PC-9 (cell line): ENCODE data around the gene RBM26. TPM values are rescaled to one million over a fixed set of nuclear protein-coding genes. Genes with fewer than 3 reads are reported as not detected.

Experiments
- BruUV-seq: library from RNA; stranded (reverse); fragments of 400-500 nt; replicated peaks from 2 replicates; lab custom pipeline; 2021; lab: Mats Ljungman, UMichigan
- CTCF ChIA-PET: fragments of 300-600 bp; sonication (Branson Sonifier 250); formaldehyde crosslinking; loops from one replicate; lab custom pipeline; 2022; ENCODE audit warnings: antibody characterized with exemption; lab: Charles Lee
- POLR2A ChIA-PET: fragments of 300-600 bp; sonication (Branson Sonifier 250); formaldehyde crosslinking; loops from one replicate; lab custom pipeline; 2022; ENCODE audit warnings: antibody characterized with exemption; ENCODE audit not compliant: unreplicated experiment; lab: Charles Lee
- DNase-seq, 2 experiments: peaks; one replicate each; pipeline versions ENCODE4 v3.0.0 to v3.0.0-alpha.2; 2015 to 2022; ENCODE audit warnings: mixed read lengths in 1 of 2
- H2AFZ ChIP-seq: fragments of 200-600 bp; sonication (generic); 2 replicates; pipeline ENCODE4 v1.8.1; 2017; ENCODE audit warnings: antibody characterized with exemption
- H3F3A ChIP-seq: fragments of 200-600 bp; sonication (generic); 2 replicates; pipeline ENCODE4 v1.8.1; 2017; ENCODE audit warnings: antibody characterized with exemption, mild to moderate bottlenecking, low read depth; ENCODE audit not compliant: insufficient read depth
- H3K27ac ChIP-seq: fragments of 200-600 bp; sonication (generic); 2 replicates; pipeline ENCODE4 v1.6.1; 2016; ENCODE audit warnings: mixed run types
- H3K27me3 ChIP-seq: fragments of 200-600 bp; sonication (generic); 2 replicates; pipeline ENCODE4 v1.6.1; 2016; ENCODE audit warnings: low read depth, mixed run types; ENCODE audit not compliant: insufficient read depth
- H3K36me3 ChIP-seq: fragments of 200-600 bp; sonication (generic); 2 replicates; pipeline ENCODE4 v1.6.1; 2016; ENCODE audit warnings: low read depth, mixed run types
- H3K4me1 ChIP-seq: fragments of 200-600 bp; sonication (generic); replicated peaks from 2 replicates; pipeline ENCODE4 v1.6.1; 2016; ENCODE audit warnings: mixed run types; ENCODE audit not compliant: insufficient read depth
- H3K4me2 ChIP-seq: fragments of 200-600 bp; sonication (generic); 2 replicates; pipeline ENCODE4 v1.6.1; 2017; ENCODE audit warnings: mixed run types
- H3K4me3 ChIP-seq: fragments of 200-600 bp; sonication (generic); 2 replicates; pipeline ENCODE4 v1.6.1; 2016; ENCODE audit warnings: mixed run types
- H3K79me2 ChIP-seq: fragments of 200-600 bp; sonication (generic); 2 replicates; pipeline ENCODE4 v1.6.1; 2017; ENCODE audit warnings: low read depth, mixed run types
- H3K9me2 ChIP-seq: fragments of 200-600 bp; sonication (generic); 2 replicates; pipeline ENCODE4 v1.8.1; 2017; ENCODE audit warnings: mild to moderate bottlenecking; ENCODE audit not compliant: insufficient read depth
- H3K9me3 ChIP-seq: fragments of 200-600 bp; sonication (generic); 2 replicates; pipeline ENCODE4 v1.8.1; 2016; ENCODE audit warnings: low read depth; ENCODE audit not compliant: insufficient read depth
- H4K20me1 ChIP-seq: fragments of 200-600 bp; sonication (generic); 2 replicates; pipeline ENCODE4 v1.8.1; 2017; ENCODE audit not compliant: insufficient read depth
- EZH2 ChIP-seq: fragments of 200-600 bp; sonication (generic); IDR thresholded peaks from 2 replicates; pipeline ENCODE4 v1.8.0; 2017; ENCODE audit warnings: antibody characterized with exemption, low read depth
- intact Hi-C: fragments of 100-400 bp; cut with micrococcal nuclease; formaldehyde crosslinking; loops from one replicate; pipeline ENCODE4 v1.10.0; 2022; ENCODE audit not compliant: unreplicated experiment
- total RNA-seq: library from RNA; stranded (reverse); gene quantifications from 2 replicates; pipeline ENCODE4 v1.2.3, GENCODE V29; 2021
- TF ChIP-seq, protein P1 (sequence below): fragments of 200-600 bp; sonication (generic); conservative IDR thresholded peaks from 2 replicates; pipeline ENCODE4 v1.6.1; 2017; ENCODE audit warnings: mixed run types, antibody characterized with exemption, mild to moderate bottlenecking, moderate library complexity

RBM26 gene
- total RNA-seq, 1 experiment from 2014 or later, result 40.4 TPM

DNA sequence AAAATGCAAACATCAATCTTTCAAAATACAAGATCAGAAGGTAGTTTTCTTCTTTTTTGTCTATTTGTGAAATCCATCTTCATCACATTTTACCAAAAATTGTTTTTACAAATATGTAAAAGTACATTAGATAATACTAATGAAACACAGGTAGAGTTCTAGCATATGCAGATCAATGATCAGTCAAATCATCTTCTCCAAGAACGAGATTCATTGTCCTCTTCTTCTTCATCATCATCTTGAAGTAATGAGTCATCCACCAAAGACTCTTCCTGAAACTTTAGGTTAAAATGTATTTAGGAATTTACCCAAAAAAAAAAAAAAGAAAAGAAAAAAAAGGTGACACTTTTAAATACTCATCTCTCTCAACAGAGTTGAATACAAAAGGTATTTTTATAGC lies 85.6 kb downstream of the RBM26 start:
- Histone ChIP-seq H3K27ac (no peak overlapping the region), H3K4me3 (no peak overlapping the region), H3K4me1 (no peaks in the 10 kb centered on the region), H2AFZ (no peak overlapping the region), H3K9me2 (no peaks in the 10 kb centered on the region), H3K27me3 (no peaks in the 10 kb centered on the region), H3K79me2 (no peaks in the 10 kb centered on the region), H4K20me1 (no peaks in the 10 kb centered on the region; the same call in none of the 2 replicates), H3K9me3 (no peaks in the 10 kb centered on the region), H3K4me2 (no peak overlapping the region), H3K36me3 (peaks cover 50% of the 10 kb centered on the region), H3F3A (peaks cover 13% of the 10 kb centered on the region)
- no peak for DNase-seq
- TF ChIP-seq EZH2, result no peak
- TF ChIP-seq, protein P1, sequence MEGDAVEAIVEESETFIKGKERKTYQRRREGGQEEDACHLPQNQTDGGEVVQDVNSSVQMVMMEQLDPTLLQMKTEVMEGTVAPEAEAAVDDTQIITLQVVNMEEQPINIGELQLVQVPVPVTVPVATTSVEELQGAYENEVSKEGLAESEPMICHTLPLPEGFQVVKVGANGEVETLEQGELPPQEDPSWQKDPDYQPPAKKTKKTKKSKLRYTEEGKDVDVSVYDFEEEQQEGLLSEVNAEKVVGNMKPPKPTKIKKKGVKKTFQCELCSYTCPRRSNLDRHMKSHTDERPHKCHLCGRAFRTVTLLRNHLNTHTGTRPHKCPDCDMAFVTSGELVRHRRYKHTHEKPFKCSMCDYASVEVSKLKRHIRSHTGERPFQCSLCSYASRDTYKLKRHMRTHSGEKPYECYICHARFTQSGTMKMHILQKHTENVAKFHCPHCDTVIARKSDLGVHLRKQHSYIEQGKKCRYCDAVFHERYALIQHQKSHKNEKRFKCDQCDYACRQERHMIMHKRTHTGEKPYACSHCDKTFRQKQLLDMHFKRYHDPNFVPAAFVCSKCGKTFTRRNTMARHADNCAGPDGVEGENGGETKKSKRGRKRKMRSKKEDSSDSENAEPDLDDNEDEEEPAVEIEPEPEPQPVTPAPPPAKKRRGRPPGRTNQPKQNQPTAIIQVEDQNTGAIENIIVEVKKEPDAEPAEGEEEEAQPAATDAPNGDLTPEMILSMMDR, result no peak
- intact Hi-C loops, result loop anchor here (10.0 kb wide), 1 partner anchor 1186 kb away; no protein-coding TSS in a partner anchor
- CTCF ChIA-PET, result no interaction called here
- POLR2A ChIA-PET, result interaction anchor here (0.6 kb wide), 1 partner anchor 19 kb away, joined by 7 read pairs; no protein-coding TSS in a partner anchor
- no TSS peak for BruUV-seq

DNA sequence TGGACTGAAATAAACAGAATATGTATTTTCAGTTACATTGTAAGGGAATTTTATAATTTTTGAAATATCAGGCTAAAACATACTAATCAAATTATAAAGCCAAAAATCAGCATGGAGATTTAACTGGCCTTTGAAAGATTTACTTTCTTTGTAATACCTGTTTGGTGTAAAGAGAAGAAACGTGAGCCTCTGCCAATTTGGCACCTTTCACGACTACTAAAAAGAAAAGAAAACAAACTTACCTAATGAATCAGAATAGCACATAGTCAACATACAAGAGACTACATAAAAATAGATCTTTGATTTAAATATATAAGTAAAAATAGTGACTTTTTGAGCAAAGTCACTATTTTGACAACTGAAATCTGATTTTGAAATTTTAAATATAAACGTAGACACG lies 87.4 kb downstream of the RBM26 start:
- H3F3A ChIP-seq, result peaks cover 7% of the 10 kb centered on the region
- POLR2A ChIA-PET, result no interaction called here

DNA sequence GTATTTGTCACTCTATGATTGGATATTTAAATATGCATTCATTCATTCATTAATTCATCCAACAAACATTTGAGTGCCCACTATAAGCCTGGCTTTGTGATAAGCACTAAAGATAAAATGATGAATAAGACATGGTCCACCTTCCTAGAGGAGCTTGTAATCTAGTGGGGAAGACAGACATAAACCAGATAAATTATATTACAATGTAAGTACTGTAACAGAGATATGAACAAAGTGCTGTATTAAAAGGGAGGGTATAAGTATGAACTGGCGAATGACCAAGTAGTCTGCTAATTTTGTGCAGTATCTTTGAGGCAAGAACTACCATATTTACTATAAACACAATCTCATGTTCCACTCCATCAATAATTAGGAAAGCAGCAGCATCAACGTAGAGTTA lies 88.2 kb downstream of the RBM26 start:
- no peak for DNase-seq
- intact Hi-C loops, result no loop called here
- TF ChIP-seq, protein P1, result no peak
- no peak for TF ChIP-seq EZH2
- Histone ChIP-seq H3K9me2 (no peaks in the 10 kb centered on the region), H3K9me3 (no peaks in the 10 kb centered on the region), H3K4me3 (no peak overlapping the region), H3K27me3 (no peaks in the 10 kb centered on the region), H3K36me3 (peaks cover 34% of the 10 kb centered on the region; the same call in 1 of the 2 replicates), H3K4me2 (no peak overlapping the region), H3K79me2 (no peaks in the 10 kb centered on the region), H4K20me1 (no peaks in the 10 kb centered on the region), H2AFZ (no peak overlapping the region), H3F3A (peaks cover 7% of the 10 kb centered on the region), H3K27ac (no peak overlapping the region), H3K4me1 (no peaks in the 10 kb centered on the region)
- BruUV-seq, result no TSS peak
- POLR2A ChIA-PET, result no interaction called here
- CTCF ChIA-PET, result no interaction called here

More for the DNA sequence above, 87.4 kb downstream of the RBM26 start:
- H3K9me3 ChIP-seq, result no peaks in the 10 kb centered on the region
- no peak overlapping the region for H3K4me3 ChIP-seq
- H2AFZ ChIP-seq, result no peak overlapping the region
- no peak overlapping the region for H3K4me2 ChIP-seq
- H3K27me3 ChIP-seq, result no peaks in the 10 kb centered on the region
- no peaks in the 10 kb centered on the region for H3K4me1 ChIP-seq
- H4K20me1 ChIP-seq, result no peaks in the 10 kb centered on the region; the same call in 1 of the 2 replicates
- no peak for TF ChIP-seq EZH2
- TF ChIP-seq, protein P1, result no peak
- DNase-seq, result no peak
- peaks cover 37% of the 10 kb centered on the region for H3K36me3 ChIP-seq
- intact Hi-C loops, result no loop called here
- no peak overlapping the region for H3K27ac ChIP-seq
- H3K79me2 ChIP-seq, result no peaks in the 10 kb centered on the region
- CTCF ChIA-PET, result no interaction called here
- H3K9me2 ChIP-seq, result no peaks in the 10 kb centered on the region
- BruUV-seq, result no TSS peak
